Tibial nerve (tissue), 4 donors: Measurements from ENCODE around the gene ITGB6.

ENCODE experiments used
- EP300 ChIP-seq, 2 donors: sonication (generic); formaldehyde crosslinking; IDR thresholded peaks; one replicate each; pipeline ENCODE4 v1.6.1; 2017; ENCODE audit warnings: antibody characterized with exemption in 2 of 2, mild to moderate bottlenecking in 1 of 2
- POLR2A ChIP-seq, 2 donors: fragments of 450-650 bp; IDR thresholded peaks; one replicate each; pipeline ENCODE4 v1.6.1; 2017; ENCODE audit warnings: antibody characterized with exemption in 2 of 2, mild to moderate bottlenecking in 2 of 2, moderate library complexity in 2 of 2
- TF ChIP-seq, protein P1 (sequence below), 5 experiments: fragments of 200-600 bp in 3 of 5; fragments of 450-650 bp in 2 of 5; sonication (generic) in 3 of 5; IDR thresholded peaks; one replicate each; pipeline ENCODE4 v1.5.1; 2016 to 2019; ENCODE audit warnings: antibody characterized with exemption in 5 of 5, mild to moderate bottlenecking in 3 of 5, moderate library complexity in 2 of 5

DNA sequence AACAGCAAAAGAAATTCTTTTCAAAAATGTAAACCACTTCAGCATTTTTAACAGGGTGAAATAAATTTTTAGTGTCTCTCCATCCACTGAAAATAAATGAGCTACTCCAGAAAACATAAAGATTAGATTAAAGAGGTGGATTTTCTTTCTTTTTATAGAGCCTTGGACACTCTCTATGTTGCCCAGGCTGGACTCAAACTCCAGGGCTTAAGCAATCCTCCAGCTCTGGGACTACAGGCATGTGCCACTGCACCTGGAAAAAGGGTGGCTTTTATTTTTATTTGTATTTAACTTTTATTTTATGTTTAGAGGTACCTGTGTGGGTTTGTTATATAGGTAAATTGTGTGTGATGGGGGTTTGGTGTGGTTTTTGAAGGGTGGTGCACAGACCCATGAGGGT lies 19.9 kb downstream of the ITGB6 start:
- TF ChIP-seq, protein P1, sequence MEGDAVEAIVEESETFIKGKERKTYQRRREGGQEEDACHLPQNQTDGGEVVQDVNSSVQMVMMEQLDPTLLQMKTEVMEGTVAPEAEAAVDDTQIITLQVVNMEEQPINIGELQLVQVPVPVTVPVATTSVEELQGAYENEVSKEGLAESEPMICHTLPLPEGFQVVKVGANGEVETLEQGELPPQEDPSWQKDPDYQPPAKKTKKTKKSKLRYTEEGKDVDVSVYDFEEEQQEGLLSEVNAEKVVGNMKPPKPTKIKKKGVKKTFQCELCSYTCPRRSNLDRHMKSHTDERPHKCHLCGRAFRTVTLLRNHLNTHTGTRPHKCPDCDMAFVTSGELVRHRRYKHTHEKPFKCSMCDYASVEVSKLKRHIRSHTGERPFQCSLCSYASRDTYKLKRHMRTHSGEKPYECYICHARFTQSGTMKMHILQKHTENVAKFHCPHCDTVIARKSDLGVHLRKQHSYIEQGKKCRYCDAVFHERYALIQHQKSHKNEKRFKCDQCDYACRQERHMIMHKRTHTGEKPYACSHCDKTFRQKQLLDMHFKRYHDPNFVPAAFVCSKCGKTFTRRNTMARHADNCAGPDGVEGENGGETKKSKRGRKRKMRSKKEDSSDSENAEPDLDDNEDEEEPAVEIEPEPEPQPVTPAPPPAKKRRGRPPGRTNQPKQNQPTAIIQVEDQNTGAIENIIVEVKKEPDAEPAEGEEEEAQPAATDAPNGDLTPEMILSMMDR (IDR thresholded peaks at IDR 0.05) = no peak
- no peak for TF ChIP-seq POLR2A (IDR thresholded peaks at IDR 0.05)
- TF ChIP-seq EP300 (IDR thresholded peaks at IDR 0.05) = no peak
